ENCODE data around the gene TMEM63A.

Gene TMEM63A

DNA sequence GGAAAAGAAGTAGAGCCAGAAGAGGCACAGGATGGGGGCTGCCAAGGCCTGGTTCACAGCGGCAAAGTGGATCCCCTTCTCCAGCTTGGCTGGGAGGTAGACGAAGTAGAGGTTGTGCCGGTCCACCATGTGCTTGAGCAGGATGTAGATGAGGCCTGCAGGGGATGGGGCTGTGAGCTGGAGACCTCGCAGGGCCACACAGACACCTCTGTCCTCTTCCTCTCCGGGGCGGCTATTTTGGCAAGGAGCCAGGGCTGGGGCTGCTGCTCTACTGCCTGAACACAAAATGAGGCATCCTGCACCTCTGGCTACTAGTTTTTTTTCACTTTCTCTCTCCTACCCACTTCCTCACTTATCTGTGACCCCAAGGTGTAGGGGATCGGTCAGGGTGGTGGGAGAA lies 32.3 kb downstream of the TMEM63A start:
- Histone ChIP-seq H3K4me1 (ENCODE audit: low read depth, poor library complexity, severe bottlenecking) (peaks cover 56% of the 10 kb centered on the region), H3K27ac (no peak overlapping the region), H2AFZ (ENCODE audit: low read depth) (no peak overlapping the region), H3K9ac (no peak overlapping the region), H4K20me1 (ENCODE audit: insufficient read depth) (no peaks in the 10 kb centered on the region), H3K36me3 (ENCODE audit: insufficient read depth) (no peaks in the 10 kb centered on the region; the same call in 1 of the 2 replicates), H3K4me2 (no peak overlapping the region), H3K79me2 (ENCODE audit: insufficient read depth, low read depth) (no peaks in the 10 kb centered on the region), H3K4me3 (IDR thresholded peaks at IDR 0.05; ENCODE audit: insufficient read depth, low read depth, low read length) (no peak overlapping the region), H3K27me3 (ENCODE audit: insufficient read depth, low read depth) (no peaks in the 10 kb centered on the region)
- no peak for TF ChIP-seq CTCF (conservative IDR thresholded peaks at IDR 0.05; ENCODE audit: low read depth, low read length)

- no peaks in the 10 kb centered on the region; the same call in 1 of the 2 replicates for H3K36me3 ChIP-seq (ENCODE audit: insufficient read depth)
- H3K27ac ChIP-seq = no peak overlapping the region; the same call in 1 of the 2 replicates
- H3K4me3 ChIP-seq (IDR thresholded peaks at IDR 0.05; ENCODE audit: insufficient read depth, low read depth, low read length) = no peak overlapping the region
- H3K4me2 ChIP-seq = no peak overlapping the region
- TF ChIP-seq CTCF (conservative IDR thresholded peaks at IDR 0.05; ENCODE audit: low read depth, low read length) = no peak
- no peak overlapping the region for H2AFZ ChIP-seq (ENCODE audit: low read depth)
- peaks cover 39% of the 10 kb centered on the region for H3K4me1 ChIP-seq (ENCODE audit: low read depth, poor library complexity, severe bottlenecking)
- H3K79me2 ChIP-seq (ENCODE audit: insufficient read depth, low read depth) = no peaks in the 10 kb centered on the region
- no peaks in the 10 kb centered on the region for H3K27me3 ChIP-seq (ENCODE audit: insufficient read depth, low read depth)
- no peaks in the 10 kb centered on the region for H4K20me1 ChIP-seq (ENCODE audit: insufficient read depth)
- no peak overlapping the region for H3K9ac ChIP-seq
Measured at GRCh38 chr1:225848030-225848955, 33.9 kb downstream of the TMEM63A start.

DNA sequence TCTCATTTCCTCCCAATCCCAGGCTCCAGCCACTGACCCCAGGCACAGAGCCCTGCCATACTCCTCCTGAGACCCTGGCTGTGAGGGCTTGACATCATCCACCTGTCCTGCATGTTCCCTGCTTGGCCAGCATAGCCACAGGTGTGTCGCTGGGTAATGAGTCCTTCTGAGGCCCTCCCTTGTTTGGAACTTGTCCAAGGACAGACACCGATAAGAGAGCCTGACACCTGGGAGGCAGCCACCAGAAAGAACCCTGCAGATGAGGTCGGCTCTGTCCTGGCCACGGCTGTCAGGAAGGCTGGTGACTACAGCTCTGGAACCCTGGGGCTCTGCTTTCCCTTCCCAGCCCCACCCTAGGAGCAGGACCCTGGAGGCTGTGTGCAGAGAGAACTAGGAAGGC lies 34.6 kb downstream of the TMEM63A start:
- Histone ChIP-seq H3K4me1 (ENCODE audit: low read depth, poor library complexity, severe bottlenecking) (peaks cover 32% of the 10 kb centered on the region), H3K9ac (no peak overlapping the region), H3K4me2 (no peak overlapping the region), H3K27ac (no peak overlapping the region; the same call in 1 of the 2 replicates), H3K27me3 (ENCODE audit: insufficient read depth, low read depth) (no peaks in the 10 kb centered on the region), H3K36me3 (ENCODE audit: insufficient read depth) (no peaks in the 10 kb centered on the region; the same call in 1 of the 2 replicates), H2AFZ (ENCODE audit: low read depth) (no peak overlapping the region), H3K4me3 (IDR thresholded peaks at IDR 0.05; ENCODE audit: insufficient read depth, low read depth, low read length) (no peak overlapping the region), H4K20me1 (ENCODE audit: insufficient read depth) (no peaks in the 10 kb centered on the region), H3K79me2 (ENCODE audit: insufficient read depth, low read depth) (no peaks in the 10 kb centered on the region)
- TF ChIP-seq CTCF (conservative IDR thresholded peaks at IDR 0.05; ENCODE audit: low read depth, low read length) = no peak

DNA sequence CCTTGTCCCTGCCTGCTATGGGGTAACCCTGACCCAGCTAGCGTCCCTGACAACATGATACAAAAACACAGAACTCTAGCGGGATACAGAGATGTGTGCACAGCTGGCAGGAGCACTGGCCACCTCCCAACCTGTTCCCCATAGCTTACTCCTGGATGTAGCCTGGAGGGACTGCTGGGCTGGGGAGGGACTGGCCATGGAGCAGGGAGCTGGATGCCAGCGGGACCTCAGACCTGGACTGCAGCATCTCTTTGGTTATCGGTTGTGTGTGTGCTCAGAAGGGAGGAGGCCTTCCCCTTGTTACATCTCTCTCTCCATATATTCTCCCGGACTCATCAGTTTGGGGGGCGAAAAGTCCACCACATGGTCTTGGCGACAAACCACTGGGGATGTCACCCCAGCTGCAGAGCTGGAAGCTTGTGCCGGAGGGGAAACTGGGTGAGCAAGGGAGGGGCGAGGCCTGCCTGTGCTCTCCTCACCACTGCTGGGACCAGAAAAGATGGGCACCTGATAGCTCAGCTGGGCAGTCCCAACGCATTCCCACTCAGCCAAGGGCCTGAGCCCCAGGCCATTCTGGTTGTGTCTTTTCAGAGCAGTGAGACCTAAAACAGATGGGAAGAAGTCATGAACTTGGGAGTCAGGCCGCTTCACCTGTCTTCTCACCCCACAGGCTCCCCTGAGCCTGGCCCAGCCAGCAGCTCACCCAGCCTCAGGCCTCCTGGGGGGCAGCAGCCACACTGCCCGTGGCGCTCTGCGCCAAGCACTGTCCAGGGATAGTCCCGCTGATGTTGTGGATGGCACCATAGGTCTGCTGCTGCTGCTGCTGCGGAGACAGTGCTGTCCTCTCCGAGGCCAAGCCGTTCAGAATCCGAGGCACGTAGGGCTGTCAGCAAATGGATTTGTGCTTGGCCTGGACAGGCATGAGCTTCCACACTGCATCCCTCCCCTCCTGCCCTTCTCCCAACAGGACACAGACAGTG lies 35.6 kb downstream of the TMEM63A start:
- no peaks in the 10 kb centered on the region for H3K79me2 ChIP-seq (ENCODE audit: insufficient read depth, low read depth)
- no peaks in the 10 kb centered on the region for H4K20me1 ChIP-seq (ENCODE audit: insufficient read depth)
- H2AFZ ChIP-seq (ENCODE audit: low read depth) = no peak overlapping the region
- H3K9ac ChIP-seq = no peak overlapping the region
- H3K4me2 ChIP-seq = no peak overlapping the region
- no peaks in the 10 kb centered on the region; the same call in 1 of the 2 replicates for H3K36me3 ChIP-seq (ENCODE audit: insufficient read depth)
- no peaks in the 10 kb centered on the region for H3K27me3 ChIP-seq (ENCODE audit: insufficient read depth, low read depth)
- no peak for TF ChIP-seq CTCF (conservative IDR thresholded peaks at IDR 0.05; ENCODE audit: low read depth, low read length)
- peaks cover 22% of the 10 kb centered on the region for H3K4me1 ChIP-seq (ENCODE audit: low read depth, poor library complexity, severe bottlenecking)
- no peak overlapping the region for H3K4me3 ChIP-seq (IDR thresholded peaks at IDR 0.05; ENCODE audit: insufficient read depth, low read depth, low read length)
- no peak overlapping the region for H3K27ac ChIP-seq
